IPS DF 6.9 (cell line): ENCODE results near the gene CRAT.

ENCODE experiments used
- DNase-seq: peaks from one replicate; pipeline ENCODE4 v3.0.0-alpha.2; 2013; ENCODE audit warnings: low read depth, low spot score
- H3K27ac ChIP-seq: one replicate; pipeline ENCODE4 v1.5.1; 2013; ENCODE audit warnings: low read length, control low read depth
- H3K27me3 ChIP-seq: 2 replicates; pipeline ENCODE4 v1.6.1; 2013; ENCODE audit warnings: mild to moderate bottlenecking, low read length; ENCODE audit not compliant: control insufficient read depth, insufficient read depth
- H3K36me3 ChIP-seq: 2 replicates; pipeline ENCODE4 v1.6.1; 2013; ENCODE audit warnings: low read length; ENCODE audit not compliant: control insufficient read depth, insufficient read depth
- H3K4me1 ChIP-seq: 2 replicates; pipeline ENCODE4 v1.6.1; 2013; ENCODE audit warnings: low read length; ENCODE audit not compliant: control insufficient read depth, insufficient read depth
- H3K4me3 ChIP-seq: 2 replicates; pipeline ENCODE4 v1.5.1; 2013; ENCODE audit warnings: mild to moderate bottlenecking, low read length
- H3K9me3 ChIP-seq: 2 replicates; pipeline ENCODE4 v1.6.1; 2013; ENCODE audit warnings: low read length, inconsistent platforms; ENCODE audit not compliant: control insufficient read depth, insufficient read depth
- WGBS: extraction: QIAGEN DNeasy Blood & Tissue Kit; methylation state at CpG from one replicate; pipeline ENCODE4 v1.1.7; 2013; ENCODE audit warnings: mixed read lengths, missing lambda C conversion rate; ENCODE audit not compliant: insufficient read length, insufficient coverage; 5-methylcytosine and 5-hydroxymethylcytosine counted together

The CRAT gene

GRCh38 chr9:129102095-129102525, 8.5 kb downstream of the CRAT start:
- H3K4me3 ChIP-seq: no peak overlapping the region
- DNase-seq: no peak
- no CpG with 5 or more reads among the region's 13 CpGs for WGBS

GRCh38 chr9:129101279-129101678, 9.3 kb downstream of the CRAT start:
- Histone ChIP-seq H3K27me3 (no peaks in the 10 kb centered on the region), H3K9me3 (no peaks in the 10 kb centered on the region), H3K4me1 (no peaks in the 10 kb centered on the region; the same call in 1 of the 2 replicates), H3K27ac (no peak overlapping the region), H3K4me3 (no peak overlapping the region), H3K36me3 (no peaks in the 10 kb centered on the region)
- no peak for DNase-seq
- no CpG with 5 or more reads among the region's 7 CpGs for WGBS

More at GRCh38 chr9:129102095-129102525, 8.5 kb downstream of the CRAT start:
- no peaks in the 10 kb centered on the region for H3K27me3 ChIP-seq
- no peak overlapping the region for H3K27ac ChIP-seq
- H3K36me3 ChIP-seq: no peaks in the 10 kb centered on the region
- no peaks in the 10 kb centered on the region for H3K9me3 ChIP-seq
- no peaks in the 10 kb centered on the region; the same call in 1 of the 2 replicates for H3K4me1 ChIP-seq

- H3K36me3 ChIP-seq: no peaks in the 10 kb centered on the region
- H3K27me3 ChIP-seq: no peaks in the 10 kb centered on the region
- H3K9me3 ChIP-seq: no peaks in the 10 kb centered on the region
- WGBS: no CpG with 5 or more reads among the region's 28 CpGs
- no peak overlapping the region for H3K27ac ChIP-seq
- H3K4me1 ChIP-seq: no peaks in the 10 kb centered on the region; the same call in 1 of the 2 replicates
- no peak for DNase-seq
- H3K4me3 ChIP-seq: no peak overlapping the region
Measured at GRCh38 chr9:129100383-129101169, 10.0 kb downstream of the CRAT start.

- no peaks in the 10 kb centered on the region for H3K9me3 ChIP-seq
- no peaks in the 10 kb centered on the region for H3K36me3 ChIP-seq
- WGBS: no CpG with 5 or more reads among the region's 11 CpGs
- H3K4me1 ChIP-seq: no peaks in the 10 kb centered on the region; the same call in 1 of the 2 replicates
- no peak for DNase-seq
- no peaks in the 10 kb centered on the region for H3K27me3 ChIP-seq
- no peak overlapping the region for H3K4me3 ChIP-seq
- H3K27ac ChIP-seq: no peak overlapping the region
Measured at GRCh38 chr9:129098328-129098727, 12.3 kb downstream of the CRAT start.

GRCh38 chr9:129097671-129098306, 12.8 kb downstream of the CRAT start:
- no peaks in the 10 kb centered on the region; the same call in 1 of the 2 replicates for H3K4me1 ChIP-seq
- H3K27ac ChIP-seq: no peak overlapping the region
- no peaks in the 10 kb centered on the region for H3K27me3 ChIP-seq
- H3K36me3 ChIP-seq: no peaks in the 10 kb centered on the region
- H3K9me3 ChIP-seq: no peaks in the 10 kb centered on the region
- no CpG with 5 or more reads among the region's 16 CpGs for WGBS
- DNase-seq: no peak
- no peak overlapping the region for H3K4me3 ChIP-seq

- no CpG with 5 or more reads among the region's 12 CpGs for WGBS
- Histone ChIP-seq H3K27ac (no peak overlapping the region), H3K36me3 (no peaks in the 10 kb centered on the region), H3K4me3 (no peak overlapping the region), H3K9me3 (no peaks in the 10 kb centered on the region), H3K4me1 (no peaks in the 10 kb centered on the region), H3K27me3 (no peaks in the 10 kb centered on the region)
- no peak for DNase-seq
Measured at GRCh38 chr9:129095908-129096307, 14.7 kb downstream of the CRAT start.

GRCh38 chr9:129095170-129095667, 15.4 kb downstream of the CRAT start:
- H3K36me3 ChIP-seq: no peaks in the 10 kb centered on the region
- no CpG with 5 or more reads among the region's 21 CpGs for WGBS
- no peak for DNase-seq

GRCh38 chr9:129094387-129095169, 16.0 kb downstream of the CRAT start:
- Histone ChIP-seq H3K9me3 (no peaks in the 10 kb centered on the region), H3K27ac (no peak overlapping the region), H3K4me3 (no peak overlapping the region), H3K27me3 (no peaks in the 10 kb centered on the region), H3K36me3 (no peaks in the 10 kb centered on the region; the same call in 1 of the 2 replicates), H3K4me1 (no peaks in the 10 kb centered on the region)
- WGBS: no CpG with 5 or more reads among the region's 13 CpGs
- no peak for DNase-seq

More at GRCh38 chr9:129095170-129095667, 15.4 kb downstream of the CRAT start:
- Histone ChIP-seq H3K4me1 (no peaks in the 10 kb centered on the region), H3K4me3 (no peak overlapping the region), H3K27ac (no peak overlapping the region), H3K27me3 (no peaks in the 10 kb centered on the region), H3K9me3 (no peaks in the 10 kb centered on the region)

GRCh38 chr9:129093602-129094386, 16.8 kb downstream of the CRAT start:
- no peak overlapping the region for H3K4me3 ChIP-seq
- WGBS: no CpG with 5 or more reads among the region's 20 CpGs

More at GRCh38 chr9:129093602-129094386, 16.8 kb downstream of the CRAT start:
- H3K36me3 ChIP-seq: no peaks in the 10 kb centered on the region; the same call in 1 of the 2 replicates
- H3K4me1 ChIP-seq: no peaks in the 10 kb centered on the region
- no peak for DNase-seq
- no peak overlapping the region for H3K27ac ChIP-seq
- no peaks in the 10 kb centered on the region for H3K9me3 ChIP-seq
- H3K27me3 ChIP-seq: no peaks in the 10 kb centered on the region
